Stomach (tissue), 4 donors: ENCODE results near the gene TRAPPC10.

Source experiments
- POLR2AphosphoS5 ChIP-seq, 3 donors: sonication (generic); formaldehyde crosslinking; IDR thresholded peaks; one replicate each; pipeline ENCODE4 v1.6.1; 2016; ENCODE audit warnings: antibody characterized with exemption in 3 of 3
- TF ChIP-seq, protein P1 (sequence below), 7 experiments: fragments of 450-650 bp in 4 of 7; fragments of 200-600 bp in 3 of 7; sonication (generic) in 3 of 7; IDR thresholded peaks; one replicate each; pipeline ENCODE4 v1.5.1; 2016 to 2019; ENCODE audit warnings: antibody characterized with exemption in 7 of 7, control low read depth in 2 of 7, mild to moderate bottlenecking in 1 of 7

DNA sequence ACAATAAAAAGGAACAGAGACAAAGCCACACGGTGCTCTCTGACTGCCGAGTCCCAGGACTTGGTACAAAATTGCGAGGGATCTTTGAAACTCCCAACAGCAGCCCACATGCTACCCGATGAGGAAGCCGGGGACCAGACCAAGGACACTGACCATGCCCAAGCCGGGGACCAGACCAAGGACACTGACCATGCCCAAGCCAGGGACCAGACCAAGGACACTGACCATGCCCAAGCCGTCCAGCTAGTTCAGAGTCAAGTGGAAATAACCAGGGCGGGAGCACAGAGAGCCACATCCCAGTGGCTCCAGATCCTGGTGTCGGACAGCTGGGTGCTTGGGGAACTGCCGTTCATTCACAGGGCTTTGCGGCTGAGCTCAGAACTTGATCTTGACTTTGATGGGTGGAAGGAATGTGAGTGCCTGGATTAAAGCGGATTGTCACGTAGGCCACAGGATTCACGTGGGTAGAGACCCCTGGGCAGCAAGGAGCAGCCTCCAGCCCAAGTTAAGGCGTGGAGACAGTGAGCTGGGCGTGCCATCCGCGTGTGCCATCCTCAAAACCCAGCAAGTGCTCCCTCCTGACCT lies 16.5 kb upstream of the TRAPPC10 start:
- TF ChIP-seq, protein P1, sequence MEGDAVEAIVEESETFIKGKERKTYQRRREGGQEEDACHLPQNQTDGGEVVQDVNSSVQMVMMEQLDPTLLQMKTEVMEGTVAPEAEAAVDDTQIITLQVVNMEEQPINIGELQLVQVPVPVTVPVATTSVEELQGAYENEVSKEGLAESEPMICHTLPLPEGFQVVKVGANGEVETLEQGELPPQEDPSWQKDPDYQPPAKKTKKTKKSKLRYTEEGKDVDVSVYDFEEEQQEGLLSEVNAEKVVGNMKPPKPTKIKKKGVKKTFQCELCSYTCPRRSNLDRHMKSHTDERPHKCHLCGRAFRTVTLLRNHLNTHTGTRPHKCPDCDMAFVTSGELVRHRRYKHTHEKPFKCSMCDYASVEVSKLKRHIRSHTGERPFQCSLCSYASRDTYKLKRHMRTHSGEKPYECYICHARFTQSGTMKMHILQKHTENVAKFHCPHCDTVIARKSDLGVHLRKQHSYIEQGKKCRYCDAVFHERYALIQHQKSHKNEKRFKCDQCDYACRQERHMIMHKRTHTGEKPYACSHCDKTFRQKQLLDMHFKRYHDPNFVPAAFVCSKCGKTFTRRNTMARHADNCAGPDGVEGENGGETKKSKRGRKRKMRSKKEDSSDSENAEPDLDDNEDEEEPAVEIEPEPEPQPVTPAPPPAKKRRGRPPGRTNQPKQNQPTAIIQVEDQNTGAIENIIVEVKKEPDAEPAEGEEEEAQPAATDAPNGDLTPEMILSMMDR (IDR thresholded peaks at IDR 0.05) = no peak
- TF ChIP-seq POLR2AphosphoS5 (IDR thresholded peaks at IDR 0.05) = no peak
